AG10803 (cell line): Measurements from ENCODE around the gene PRRG1.
"Not testable (repeated sequence)": the region's sequence is repeated elsewhere in the genome, so short reads cannot be mapped to it uniquely, and the experiment has no call there.

Source experiments
- DNase-seq: peaks from one replicate; pipeline ENCODE4 v3.0.0; 2010; ENCODE audit warnings: low read depth
- H3K4me3 ChIP-seq: 2 replicates; pipeline ENCODE4 v1.5.1; 2011; ENCODE audit warnings: mild to moderate bottlenecking, low read length, control low read depth
- TF ChIP-seq, protein P1 (sequence below): conservative IDR thresholded peaks from 2 replicates; pipeline ENCODE4 v1.5.1; 2011; ENCODE audit warnings: mild to moderate bottlenecking, low read length, control low read depth, inconsistent platforms

Gene PRRG1

DNA sequence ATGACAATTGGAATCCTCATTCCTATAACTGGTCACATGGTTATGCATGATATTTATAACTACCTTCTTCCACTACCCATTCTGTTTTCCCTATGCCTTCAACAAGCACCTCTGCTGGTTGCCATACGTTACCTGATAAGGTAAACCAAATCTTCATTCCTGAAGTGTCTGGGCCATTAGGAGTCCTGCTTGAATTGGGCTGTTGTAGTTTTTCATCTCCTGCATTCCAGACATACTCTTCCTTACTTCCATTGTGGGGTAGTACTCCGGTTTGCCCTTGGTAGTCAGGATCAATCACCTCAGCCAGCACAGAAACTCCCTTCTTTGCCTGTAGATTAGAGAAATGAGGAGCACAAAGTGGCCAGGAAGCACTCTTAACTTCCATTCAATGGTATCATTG, 113.2 kb downstream of the PRRG1 start:
- no peak for DNase-seq

DNA sequence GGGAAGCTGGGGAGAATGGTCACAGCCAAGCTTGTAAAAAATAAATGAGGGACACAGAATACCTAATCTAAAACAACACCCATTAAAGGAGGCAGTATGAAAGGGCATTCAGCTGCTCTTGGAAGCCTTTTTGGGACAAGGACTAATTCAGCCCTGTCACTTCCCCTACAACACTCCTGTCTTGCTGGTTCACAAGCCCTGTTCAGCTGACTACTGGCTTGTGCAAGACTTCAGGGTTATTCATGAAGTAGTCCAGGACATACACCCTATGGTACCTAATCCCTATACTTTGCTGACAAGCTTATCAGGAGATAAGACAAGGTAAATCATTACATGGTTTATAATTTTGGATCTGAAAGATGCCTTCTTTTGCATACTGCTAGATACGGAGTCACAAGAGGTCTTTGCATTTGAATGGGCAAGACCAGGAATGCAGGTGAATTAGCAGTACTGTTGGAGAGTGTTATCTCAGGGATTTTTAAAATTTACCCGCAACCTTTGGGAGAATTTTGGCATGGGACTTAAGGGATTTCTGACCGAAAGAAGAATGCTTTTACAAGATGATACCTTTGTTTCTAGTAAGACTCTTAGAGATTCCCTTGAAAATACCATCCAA, 119.1 kb downstream of the PRRG1 start:
- TF ChIP-seq, protein P1, sequence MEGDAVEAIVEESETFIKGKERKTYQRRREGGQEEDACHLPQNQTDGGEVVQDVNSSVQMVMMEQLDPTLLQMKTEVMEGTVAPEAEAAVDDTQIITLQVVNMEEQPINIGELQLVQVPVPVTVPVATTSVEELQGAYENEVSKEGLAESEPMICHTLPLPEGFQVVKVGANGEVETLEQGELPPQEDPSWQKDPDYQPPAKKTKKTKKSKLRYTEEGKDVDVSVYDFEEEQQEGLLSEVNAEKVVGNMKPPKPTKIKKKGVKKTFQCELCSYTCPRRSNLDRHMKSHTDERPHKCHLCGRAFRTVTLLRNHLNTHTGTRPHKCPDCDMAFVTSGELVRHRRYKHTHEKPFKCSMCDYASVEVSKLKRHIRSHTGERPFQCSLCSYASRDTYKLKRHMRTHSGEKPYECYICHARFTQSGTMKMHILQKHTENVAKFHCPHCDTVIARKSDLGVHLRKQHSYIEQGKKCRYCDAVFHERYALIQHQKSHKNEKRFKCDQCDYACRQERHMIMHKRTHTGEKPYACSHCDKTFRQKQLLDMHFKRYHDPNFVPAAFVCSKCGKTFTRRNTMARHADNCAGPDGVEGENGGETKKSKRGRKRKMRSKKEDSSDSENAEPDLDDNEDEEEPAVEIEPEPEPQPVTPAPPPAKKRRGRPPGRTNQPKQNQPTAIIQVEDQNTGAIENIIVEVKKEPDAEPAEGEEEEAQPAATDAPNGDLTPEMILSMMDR = no peak
- DNase-seq = no peak
- no peak overlapping the region for H3K4me3 ChIP-seq

More for the DNA sequence above, 113.2 kb downstream of the PRRG1 start:
- H3K4me3 ChIP-seq = no peak overlapping the region
- TF ChIP-seq, protein P1 = no peak

DNA sequence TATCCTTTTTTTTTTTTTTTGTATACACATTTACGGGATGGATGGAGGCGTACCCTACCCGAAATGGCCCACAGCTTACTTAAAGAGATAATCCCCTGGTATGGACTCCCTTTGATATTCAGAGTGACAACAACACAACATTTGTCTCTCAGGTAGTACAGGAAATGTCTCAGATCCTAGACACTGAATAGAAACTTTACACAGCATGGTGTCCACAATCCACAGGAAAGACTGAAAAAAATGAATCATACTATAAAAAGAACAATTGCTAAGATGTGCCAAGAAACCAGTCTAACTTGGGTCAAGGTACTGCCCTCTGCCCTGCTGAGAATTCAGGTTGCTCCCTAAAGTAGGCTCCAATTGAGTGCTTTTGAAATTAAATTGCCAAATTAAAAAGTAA, 121.5 kb downstream of the PRRG1 start:
- TF ChIP-seq, protein P1 = no peak
- no peak overlapping the region for H3K4me3 ChIP-seq
- DNase-seq = no peak

DNA sequence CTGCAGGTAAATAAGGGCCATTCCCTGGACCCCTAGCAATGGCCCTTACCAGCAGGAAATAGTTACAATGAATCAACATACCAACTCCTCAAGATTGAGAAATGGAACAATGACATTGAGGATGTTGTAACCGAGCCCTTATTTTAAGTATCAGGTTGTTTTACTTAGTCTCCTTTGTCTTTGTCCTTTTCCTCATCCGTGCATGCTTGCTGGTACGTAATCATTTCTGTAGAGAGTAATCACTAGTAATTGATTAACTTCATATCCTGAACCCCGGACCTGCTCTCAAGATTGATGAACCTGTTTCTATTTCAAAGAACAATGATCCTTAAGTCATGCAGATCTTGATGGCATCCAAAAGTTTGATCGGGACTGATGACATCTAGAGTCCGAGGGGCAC, 123.7 kb downstream of the PRRG1 start:
- no peak for DNase-seq
- H3K4me3 ChIP-seq = no peak overlapping the region
- TF ChIP-seq, protein P1 = no peak

DNA sequence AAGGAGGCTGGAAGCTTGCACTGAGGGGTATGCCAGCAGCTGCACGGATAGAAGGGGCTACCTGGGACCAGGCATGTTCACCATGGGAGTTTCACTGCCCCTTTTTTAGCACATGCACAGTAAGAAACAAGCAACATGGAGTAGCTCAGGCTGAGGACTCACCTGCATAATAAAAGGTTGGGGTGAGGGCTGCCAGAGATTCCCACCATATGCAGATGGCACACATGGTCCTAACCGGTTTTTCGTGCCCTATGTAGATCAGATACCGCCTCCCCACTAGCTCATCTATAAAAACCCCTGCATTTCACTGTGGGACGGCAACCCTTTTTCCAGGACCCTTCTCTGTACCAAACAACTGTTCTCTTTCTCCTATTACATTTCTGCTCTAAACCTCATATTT, 125.3 kb downstream of the PRRG1 start:
- H3K4me3 ChIP-seq = no peak overlapping the region
- TF ChIP-seq, protein P1 = no peak
- no peak for DNase-seq

DNA sequence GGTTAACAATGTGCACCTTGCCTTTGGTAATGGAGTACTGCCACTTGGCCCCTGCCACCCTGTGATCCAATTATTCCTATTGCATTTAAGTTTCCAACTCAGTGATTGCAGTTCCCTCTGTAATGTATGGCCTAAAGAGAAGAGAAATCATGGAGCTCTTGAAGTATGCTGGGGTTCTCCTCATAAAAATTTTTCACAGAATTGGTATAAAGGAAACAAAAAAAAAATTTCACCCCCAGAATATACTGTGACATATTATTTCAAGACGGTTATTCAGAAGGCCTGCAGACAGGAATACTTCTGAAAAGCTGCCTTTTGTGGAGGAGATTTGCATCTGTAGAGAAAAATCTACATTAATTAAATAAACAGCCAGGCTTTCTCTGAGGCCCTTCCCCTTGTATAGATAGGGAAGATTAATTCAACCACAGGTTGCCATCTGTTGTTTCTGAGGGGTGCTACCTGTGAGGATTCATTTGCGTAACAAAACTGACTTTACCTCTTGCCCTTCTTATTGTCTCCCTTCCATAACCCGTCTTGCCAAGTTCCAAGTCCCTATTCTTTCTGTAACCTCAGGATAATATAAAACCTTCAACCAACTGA, 127.5 kb downstream of the PRRG1 start:
- TF ChIP-seq, protein P1 = no peak
- no peak for DNase-seq
- H3K4me3 ChIP-seq = no peak overlapping the region

DNA sequence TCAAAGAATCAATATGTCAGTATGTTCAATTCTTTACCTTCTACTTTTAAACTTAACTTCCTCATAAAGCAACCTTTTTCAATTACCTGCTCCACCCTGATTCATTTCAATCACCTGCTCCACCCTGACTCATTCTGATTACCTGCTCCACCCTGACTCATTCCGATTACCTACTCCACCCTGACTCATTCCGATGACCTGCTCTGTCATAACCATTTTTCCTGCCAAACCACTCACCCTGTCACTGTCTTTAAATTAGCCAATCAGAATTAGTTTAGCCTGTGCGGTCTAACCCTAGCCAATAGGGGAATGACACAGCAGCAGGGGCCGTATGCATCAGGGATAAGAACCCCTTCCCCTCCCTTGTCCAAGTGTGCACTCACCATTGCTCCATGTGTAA, 135.2 kb downstream of the PRRG1 start:
- not testable (repeated sequence) for DNase-seq, H3K4me3 ChIP-seq

DNA sequence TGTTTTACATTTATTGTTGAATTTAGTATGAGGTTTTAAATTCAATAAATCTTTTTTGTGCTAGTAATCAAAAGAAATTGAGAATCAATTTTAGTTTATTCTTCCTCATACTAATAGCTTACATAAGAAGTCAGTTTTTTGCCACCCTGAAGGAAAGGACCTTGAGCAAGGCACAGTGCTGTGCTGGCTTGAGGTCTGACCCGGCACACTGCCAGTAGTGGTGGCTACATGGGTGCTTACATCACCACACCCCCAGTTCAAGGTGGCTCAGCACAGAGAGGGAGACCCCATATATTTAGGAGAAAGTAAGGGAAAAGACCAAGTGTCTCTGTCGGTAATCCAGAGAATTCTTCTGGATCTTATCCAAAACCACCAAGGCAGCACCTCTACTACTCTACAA, 136.3 kb downstream of the PRRG1 start:
- no peak overlapping the region for H3K4me3 ChIP-seq
- TF ChIP-seq, protein P1 = no peak
- DNase-seq = no peak
